OCI-LY7 (cell line): ENCODE data around the gene MTNR1B. TPM values are rescaled to one million over a fixed set of nuclear protein-coding genes. Genes with fewer than 3 reads are reported as not detected.

Experiments
- BruUV-seq: library from RNA; stranded (reverse); fragments of 400-500 nt; replicated peaks from 2 replicates; lab custom pipeline; 2021; lab: Mats Ljungman, UMichigan
- CTCF ChIA-PET: fragments of 300-600 bp; sonication (Branson Sonifier 250); formaldehyde crosslinking; loops from one replicate; lab custom pipeline; 2022; ENCODE audit warnings: antibody characterized with exemption; ENCODE audit not compliant: unreplicated experiment; lab: Charles Lee
- POLR2A ChIA-PET: fragments of 300-600 bp; sonication (Branson Sonifier 250); formaldehyde crosslinking; loops from one replicate; lab custom pipeline; 2022; ENCODE audit warnings: antibody characterized with exemption; lab: Charles Lee
- DNase-seq: peaks from one replicate; pipeline ENCODE4 v3.0.0-alpha.2; 2015; ENCODE audit warnings: low spot score
- H2AFZ ChIP-seq: fragments of 200-600 bp; sonication (generic), shearing (Covaris generic); 2 replicates; pipeline ENCODE4 v1.6.1; 2014; ENCODE audit warnings: mild to moderate bottlenecking, antibody characterized with exemption, low read length, moderate library complexity
- H3K27ac ChIP-seq: fragments of 200-600 bp; sonication (generic); 2 replicates; pipeline ENCODE4 v1.5.1; 2014; ENCODE audit warnings: mixed run types, low read depth, mild to moderate bottlenecking, moderate library complexity, low read length, inconsistent platforms; ENCODE audit not compliant: poor library complexity, severe bottlenecking
- H3K36me3 ChIP-seq: fragments of 200-600 bp; sonication (generic); 2 replicates; pipeline ENCODE4 v1.6.1; 2014; ENCODE audit warnings: mild to moderate bottlenecking, antibody characterized with exemption, low read length, moderate library complexity, mixed read lengths; ENCODE audit not compliant: insufficient read depth
- H3K4me1 ChIP-seq: fragments of 200-600 bp; sonication (generic); 2 replicates; pipeline ENCODE4 v1.5.1; 2014; ENCODE audit warnings: mild to moderate bottlenecking, low read length; ENCODE audit not compliant: insufficient read depth, poor library complexity, severe bottlenecking
- H3K4me2 ChIP-seq: fragments of 200-600 bp; sonication (generic); 2 replicates; pipeline ENCODE4 v1.6.1; 2014; ENCODE audit warnings: mild to moderate bottlenecking, low read length
- H3K4me3 ChIP-seq: fragments of 200-600 bp; sonication (generic); 2 replicates; pipeline ENCODE4 v1.5.1; 2014; ENCODE audit warnings: mild to moderate bottlenecking, low read depth, low read length; ENCODE audit not compliant: poor library complexity, severe bottlenecking
- H3K79me2 ChIP-seq: fragments of 200-600 bp; sonication (generic); 2 replicates; pipeline ENCODE4 v1.6.1; 2016; ENCODE audit warnings: low read depth, mild to moderate bottlenecking, low read length, moderate library complexity, mixed read lengths; ENCODE audit not compliant: insufficient read depth
- H3K9me2 ChIP-seq: fragments of 200-600 bp; sonication (generic); 2 replicates; pipeline ENCODE4 v1.6.1; 2016; ENCODE audit warnings: mild to moderate bottlenecking, low read length, mixed read lengths; ENCODE audit not compliant: insufficient read depth
- H3K9me3 ChIP-seq: fragments of 200-600 bp; sonication (generic); 2 replicates; pipeline ENCODE4 v1.6.1; 2014; ENCODE audit warnings: mild to moderate bottlenecking, mixed run types, low read length, mixed read lengths
- H4K20me1 ChIP-seq: fragments of 200-600 bp; sonication (generic); 2 replicates; pipeline ENCODE4 v1.6.1; 2014; ENCODE audit warnings: mild to moderate bottlenecking, antibody characterized with exemption, low read length, moderate library complexity, mixed read lengths; ENCODE audit not compliant: insufficient read depth
- EZH2phosphoT487 ChIP-seq: fragments of 200-600 bp; sonication (generic); IDR thresholded peaks from 2 replicates; pipeline ENCODE4 v1.6.1; 2018; ENCODE audit warnings: low read depth, borderline replicate concordance, mild to moderate bottlenecking, mixed run types, antibody characterized with exemption, low read length, moderate library complexity, mixed read lengths
- intact Hi-C: fragments of 100-400 bp; cut with micrococcal nuclease; formaldehyde crosslinking; loops from one replicate; pipeline ENCODE4 v1.10.0; 2022; ENCODE audit not compliant: unreplicated experiment
- total RNA-seq, 2 experiments: library from RNA; depleted of rRNA in 1 of 2; stranded (reverse); fragments of >200 nt in 1 of 2; shearing (Covaris generic) in 1 of 2; gene quantifications; 2 replicates each; pipeline ENCODE4 v1.2.3, GENCODE V29; 2014 to 2022
- TF ChIP-seq, protein P1 (sequence below): fragments of 200-600 bp; sonication (generic); conservative IDR thresholded peaks from 2 replicates; pipeline ENCODE4 v1.5.1; 2014; ENCODE audit warnings: mild to moderate bottlenecking, antibody characterized with exemption, low read length, moderate library complexity, mixed read lengths

Gene MTNR1B
- total RNA-seq, 2 experiments from 2014 or later, result not detected

- CTCF ChIA-PET, result no interaction called here
Observed at GRCh38 chr11:93001806-93002205, 32.4 kb downstream of the MTNR1B start.

GRCh38 chr11:93002380-93002779 lies 32.9 kb downstream of the MTNR1B start:
- BruUV-seq, result no TSS peak
- DNase-seq, result no peak
- Histone ChIP-seq H2AFZ (no peak overlapping the region), H3K36me3 (no peaks in the 10 kb centered on the region), H3K4me1 (no peaks in the 10 kb centered on the region), H3K4me3 (no peak overlapping the region), H4K20me1 (no peaks in the 10 kb centered on the region), H3K79me2 (no peaks in the 10 kb centered on the region), H3K9me3 (no peaks in the 10 kb centered on the region), H3K27ac (no peak overlapping the region), H3K9me2 (no peaks in the 10 kb centered on the region), H3K4me2 (no peak overlapping the region)
- CTCF ChIA-PET, result no interaction called here
- intact Hi-C loops, result no loop called here
- TF ChIP-seq, protein P1, sequence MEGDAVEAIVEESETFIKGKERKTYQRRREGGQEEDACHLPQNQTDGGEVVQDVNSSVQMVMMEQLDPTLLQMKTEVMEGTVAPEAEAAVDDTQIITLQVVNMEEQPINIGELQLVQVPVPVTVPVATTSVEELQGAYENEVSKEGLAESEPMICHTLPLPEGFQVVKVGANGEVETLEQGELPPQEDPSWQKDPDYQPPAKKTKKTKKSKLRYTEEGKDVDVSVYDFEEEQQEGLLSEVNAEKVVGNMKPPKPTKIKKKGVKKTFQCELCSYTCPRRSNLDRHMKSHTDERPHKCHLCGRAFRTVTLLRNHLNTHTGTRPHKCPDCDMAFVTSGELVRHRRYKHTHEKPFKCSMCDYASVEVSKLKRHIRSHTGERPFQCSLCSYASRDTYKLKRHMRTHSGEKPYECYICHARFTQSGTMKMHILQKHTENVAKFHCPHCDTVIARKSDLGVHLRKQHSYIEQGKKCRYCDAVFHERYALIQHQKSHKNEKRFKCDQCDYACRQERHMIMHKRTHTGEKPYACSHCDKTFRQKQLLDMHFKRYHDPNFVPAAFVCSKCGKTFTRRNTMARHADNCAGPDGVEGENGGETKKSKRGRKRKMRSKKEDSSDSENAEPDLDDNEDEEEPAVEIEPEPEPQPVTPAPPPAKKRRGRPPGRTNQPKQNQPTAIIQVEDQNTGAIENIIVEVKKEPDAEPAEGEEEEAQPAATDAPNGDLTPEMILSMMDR, result no peak
- no peak for TF ChIP-seq EZH2phosphoT487
- POLR2A ChIA-PET, result no interaction called here

More at GRCh38 chr11:93001806-93002205, 32.4 kb downstream of the MTNR1B start:
- H3K9me3 ChIP-seq, result no peaks in the 10 kb centered on the region
- H3K4me2 ChIP-seq, result no peak overlapping the region
- POLR2A ChIA-PET, result interaction anchor here (0.7 kb wide), 1 partner anchor 8 kb away, joined by 3 read pairs; no protein-coding TSS in a partner anchor
- no peak overlapping the region for H2AFZ ChIP-seq
- DNase-seq, result no peak
- no peaks in the 10 kb centered on the region for H3K9me2 ChIP-seq
- H3K79me2 ChIP-seq, result no peaks in the 10 kb centered on the region
- no peak overlapping the region for H3K4me3 ChIP-seq
- intact Hi-C loops, result no loop called here
- TF ChIP-seq, protein P1, result no peak
- H4K20me1 ChIP-seq, result no peaks in the 10 kb centered on the region
- no peaks in the 10 kb centered on the region for H3K4me1 ChIP-seq
- H3K27ac ChIP-seq, result no peak overlapping the region
- no TSS peak for BruUV-seq
- H3K36me3 ChIP-seq, result no peaks in the 10 kb centered on the region

GRCh38 chr11:93005239-93005638 lies 35.8 kb downstream of the MTNR1B start:
- Histone ChIP-seq H2AFZ (no peak overlapping the region), H3K4me2 (no peak overlapping the region), H3K9me2 (no peaks in the 10 kb centered on the region), H4K20me1 (no peaks in the 10 kb centered on the region), H3K9me3 (no peaks in the 10 kb centered on the region), H3K4me1 (no peaks in the 10 kb centered on the region), H3K79me2 (no peaks in the 10 kb centered on the region), H3K27ac (no peak overlapping the region), H3K36me3 (no peaks in the 10 kb centered on the region), H3K4me3 (no peak overlapping the region)
- no peak for DNase-seq
- BruUV-seq, result no TSS peak
- TF ChIP-seq, protein P1, result no peak
- TF ChIP-seq EZH2phosphoT487, result no peak
- ChIA-PET POLR2A (no interaction called here), CTCF (no interaction called here)
- intact Hi-C loops, result no loop called here
